ENCODE measurements around the gene SUSD1. TPM values are rescaled to one million over a fixed set of nuclear protein-coding genes. Genes with fewer than 3 reads are reported as not detected.

SUSD1 gene
- polyA plus RNA-seq, 1 experiment, result 17.5 TPM

DNA sequence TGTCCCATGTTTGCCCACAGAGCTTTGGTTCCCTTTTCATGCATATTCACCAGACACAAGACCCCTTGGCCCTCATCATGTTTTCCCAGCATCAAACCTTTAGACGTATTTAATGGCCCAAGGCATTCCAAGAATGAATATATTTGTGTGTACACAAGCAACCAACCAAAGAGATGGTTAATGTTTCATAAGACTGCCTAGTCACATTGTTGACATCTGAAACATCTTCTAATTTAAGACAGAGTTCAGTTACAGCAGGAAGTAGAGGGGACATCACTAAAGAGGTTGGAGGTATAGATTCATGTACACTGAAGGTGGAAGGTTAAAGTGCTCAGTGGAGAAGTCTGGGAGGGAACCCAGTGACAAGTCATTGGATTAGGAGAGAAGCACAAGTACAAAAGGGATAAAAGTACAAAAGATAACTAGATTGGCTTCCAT lies 49.1 kb downstream of the SUSD1 start:
- POLR2A ChIA-PET, result no interaction called here
- H3K36me3 ChIP-seq (ENCODE audit: control insufficient read depth, insufficient read depth, low read length), result peaks cover 2% of the 10 kb centered on the region; the same call in 1 of the 2 replicates
- DNase-seq (ENCODE audit: low read depth), result no peak
- CTCF ChIA-PET, result interaction anchor here (1.4 kb wide), 1 partner anchor 17 kb away, joined by 3 read pairs; no protein-coding TSS in a partner anchor
- no peaks in the 10 kb centered on the region for H3K27me3 ChIP-seq (ENCODE audit: control insufficient read depth, insufficient read depth, low read length)
- no peak overlapping the region for H3K4me3 ChIP-seq (ENCODE audit: low read depth, low read length)
- TF ChIP-seq, protein P1, sequence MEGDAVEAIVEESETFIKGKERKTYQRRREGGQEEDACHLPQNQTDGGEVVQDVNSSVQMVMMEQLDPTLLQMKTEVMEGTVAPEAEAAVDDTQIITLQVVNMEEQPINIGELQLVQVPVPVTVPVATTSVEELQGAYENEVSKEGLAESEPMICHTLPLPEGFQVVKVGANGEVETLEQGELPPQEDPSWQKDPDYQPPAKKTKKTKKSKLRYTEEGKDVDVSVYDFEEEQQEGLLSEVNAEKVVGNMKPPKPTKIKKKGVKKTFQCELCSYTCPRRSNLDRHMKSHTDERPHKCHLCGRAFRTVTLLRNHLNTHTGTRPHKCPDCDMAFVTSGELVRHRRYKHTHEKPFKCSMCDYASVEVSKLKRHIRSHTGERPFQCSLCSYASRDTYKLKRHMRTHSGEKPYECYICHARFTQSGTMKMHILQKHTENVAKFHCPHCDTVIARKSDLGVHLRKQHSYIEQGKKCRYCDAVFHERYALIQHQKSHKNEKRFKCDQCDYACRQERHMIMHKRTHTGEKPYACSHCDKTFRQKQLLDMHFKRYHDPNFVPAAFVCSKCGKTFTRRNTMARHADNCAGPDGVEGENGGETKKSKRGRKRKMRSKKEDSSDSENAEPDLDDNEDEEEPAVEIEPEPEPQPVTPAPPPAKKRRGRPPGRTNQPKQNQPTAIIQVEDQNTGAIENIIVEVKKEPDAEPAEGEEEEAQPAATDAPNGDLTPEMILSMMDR (IDR thresholded peaks at IDR 0.05; ENCODE audit: insufficient read depth, low read depth, low read length), result no peak

GRCh38 chr9:112124156-112124555 lies 50.9 kb downstream of the SUSD1 start:
- POLR2A ChIA-PET, result no interaction called here
- no peak for DNase-seq (ENCODE audit: low read depth)
- CTCF ChIA-PET, result no interaction called here
- H3K36me3 ChIP-seq (ENCODE audit: control insufficient read depth, insufficient read depth, low read length), result peaks cover 2% of the 10 kb centered on the region; the same call in 1 of the 2 replicates
- no peaks in the 10 kb centered on the region for H3K27me3 ChIP-seq (ENCODE audit: control insufficient read depth, insufficient read depth, low read length)
- TF ChIP-seq, protein P1 (IDR thresholded peaks at IDR 0.05; ENCODE audit: insufficient read depth, low read depth, low read length), result no peak
- no peak overlapping the region for H3K4me3 ChIP-seq (ENCODE audit: low read depth, low read length)

DNA sequence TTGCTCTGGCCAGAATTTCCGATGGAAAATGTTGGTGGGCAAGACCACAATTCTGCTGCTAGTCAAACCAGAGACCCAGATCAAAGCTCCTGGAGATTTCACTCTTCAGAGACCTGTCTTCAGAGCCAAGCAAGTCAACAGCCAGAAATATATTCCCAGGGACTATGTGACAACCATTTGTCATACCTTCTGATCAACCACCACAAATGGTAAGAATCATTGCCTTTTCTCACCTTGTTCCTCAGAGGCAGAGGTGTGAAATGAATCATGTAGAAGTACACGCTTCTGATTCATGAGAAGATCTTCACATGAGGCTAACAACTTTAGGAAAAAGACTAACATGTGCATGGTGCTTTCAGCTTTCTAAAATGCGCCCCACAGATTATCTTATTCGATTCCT lies 53.5 kb downstream of the SUSD1 start:
- POLR2A ChIA-PET, result no interaction called here
- no peak overlapping the region for H3K4me3 ChIP-seq (ENCODE audit: low read depth, low read length)
- peaks cover 2% of the 10 kb centered on the region; the same call in 1 of the 2 replicates for H3K36me3 ChIP-seq (ENCODE audit: control insufficient read depth, insufficient read depth, low read length)
- CTCF ChIA-PET, result no interaction called here
- TF ChIP-seq, protein P1 (IDR thresholded peaks at IDR 0.05; ENCODE audit: insufficient read depth, low read depth, low read length), result no peak
- H3K27me3 ChIP-seq (ENCODE audit: control insufficient read depth, insufficient read depth, low read length), result no peaks in the 10 kb centered on the region
- no peak for DNase-seq (ENCODE audit: low read depth)

DNA sequence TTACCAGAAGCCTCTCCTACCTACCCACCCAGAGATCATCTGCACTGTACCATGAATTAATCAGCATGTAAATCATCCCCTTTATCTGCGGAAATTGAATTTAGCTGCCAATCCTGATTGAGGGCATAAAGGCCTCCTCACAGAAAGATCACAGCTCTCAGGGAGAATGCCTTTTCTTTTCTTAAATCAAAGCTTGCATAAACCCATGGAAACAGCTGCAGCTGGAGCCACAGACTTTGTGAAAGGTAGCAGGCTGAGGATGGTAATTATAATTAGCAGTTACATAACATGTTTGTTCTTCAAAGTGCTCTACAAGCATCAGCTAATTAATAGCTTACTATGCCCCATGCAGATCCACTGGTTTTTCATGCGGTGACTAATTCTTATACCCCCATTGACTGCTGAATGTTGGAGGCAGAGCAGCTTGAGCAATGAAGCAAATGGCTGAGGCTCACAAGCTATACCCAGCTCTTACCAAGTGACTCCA lies 54.6 kb downstream of the SUSD1 start:
- ChIA-PET CTCF (interaction anchor here (1.1 to 2.0 kb wide), 3 partner anchors 11 to 22 kb away, joined by 3 to 6 read pairs (median 3); no protein-coding TSS in a partner anchor), POLR2A (interaction anchor here (0.6 kb wide), 1 partner anchor 349 kb away, joined by 3 read pairs; no protein-coding TSS in a partner anchor)
- TF ChIP-seq, protein P1 (IDR thresholded peaks at IDR 0.05; ENCODE audit: insufficient read depth, low read depth, low read length), result no peak
- DNase-seq (ENCODE audit: low read depth), result no peak
- Histone ChIP-seq H3K4me3 (ENCODE audit: low read depth, low read length) (no peak overlapping the region), H3K27me3 (ENCODE audit: control insufficient read depth, insufficient read depth, low read length) (no peaks in the 10 kb centered on the region), H3K36me3 (ENCODE audit: control insufficient read depth, insufficient read depth, low read length) (peaks cover 2% of the 10 kb centered on the region; the same call in 1 of the 2 replicates)

- Histone ChIP-seq H3K36me3 (ENCODE audit: control insufficient read depth, insufficient read depth, low read length) (peaks cover 2% of the 10 kb centered on the region; the same call in 1 of the 2 replicates), H3K27me3 (ENCODE audit: control insufficient read depth, insufficient read depth, low read length) (no peaks in the 10 kb centered on the region), H3K4me3 (ENCODE audit: low read depth, low read length) (no peak overlapping the region)
- POLR2A ChIA-PET, result no interaction called here
- TF ChIP-seq, protein P1 (IDR thresholded peaks at IDR 0.05; ENCODE audit: insufficient read depth, low read depth, low read length), result no peak
- CTCF ChIA-PET, result interaction anchor here (1.1 to 2.0 kb wide), 3 partner anchors 11 to 22 kb away, joined by 3 to 6 read pairs (median 3); no protein-coding TSS in a partner anchor
- DNase-seq (ENCODE audit: low read depth), result no peak
Observed at GRCh38 chr9:112120030-112120341, 55.1 kb downstream of the SUSD1 start.

All from BJ (cell line).